Measurements from ENCODE around the gene PLCB4.

The PLCB4 gene

DNA sequence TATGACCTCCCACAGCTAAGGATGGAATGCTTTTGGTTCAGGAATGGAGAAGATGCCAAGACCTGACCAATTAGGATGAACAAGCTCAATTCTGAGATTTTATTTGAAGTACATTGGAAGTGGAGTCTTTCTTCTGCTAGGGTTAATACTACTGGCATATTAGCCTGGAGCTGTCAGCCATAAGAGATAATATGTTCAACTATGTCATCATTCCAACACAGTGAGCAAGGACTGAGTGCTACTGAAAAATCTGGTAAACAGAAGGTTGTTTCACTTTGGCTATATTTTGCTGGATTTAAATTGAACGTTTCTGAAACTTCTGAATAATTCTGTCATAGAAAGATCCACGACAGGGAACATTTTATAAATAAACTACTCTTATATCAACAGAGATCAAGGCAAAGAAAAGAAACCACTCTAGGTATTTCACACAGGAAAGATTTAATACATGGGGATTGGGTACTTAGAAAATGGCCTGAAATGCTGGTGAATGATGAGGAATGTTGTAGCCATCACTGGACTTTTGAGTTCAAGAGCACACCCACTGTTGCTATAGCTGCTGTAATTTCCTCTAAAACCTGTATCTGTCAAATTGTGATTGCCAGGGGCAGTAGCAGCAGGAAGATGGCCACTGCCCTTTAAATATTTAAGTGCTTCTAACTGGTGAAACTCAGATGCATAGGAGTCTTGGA, 200.5 kb downstream of the PLCB4 start:
- DNase-seq (ENCODE audit: low read depth in 2 of 2) = peak in 1 of 2 experiments; percentile 24

DNA sequence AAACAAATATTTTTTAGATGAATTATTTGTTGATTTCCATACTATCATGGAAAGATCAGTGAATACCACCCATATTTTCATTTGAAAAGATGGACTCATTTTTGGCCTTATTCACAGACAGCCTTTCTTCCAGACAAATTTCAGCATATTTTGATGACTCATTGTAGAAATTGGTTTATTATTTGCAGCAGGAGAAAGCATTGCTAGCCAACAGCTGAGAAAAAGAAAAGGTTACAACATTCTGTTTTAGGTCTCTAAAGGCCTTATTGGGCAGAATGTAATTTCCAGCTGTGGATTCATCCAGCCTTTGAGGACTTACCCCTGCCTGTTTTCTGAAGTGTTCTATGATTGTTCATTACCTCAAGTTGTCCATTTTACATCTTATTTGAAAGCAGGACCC, 201.9 kb downstream of the PLCB4 start:
- peak; percentile 71 to 73 for DNase-seq (ENCODE audit: low read depth in 2 of 2)

GRCh38 chr20:9276966-9277468, 208.1 kb downstream of the PLCB4 start:
- DNase-seq (ENCODE audit: low read depth in 2 of 2) = no peak

GRCh38 chr20:9279918-9280401, 211.1 kb downstream of the PLCB4 start:
- no peak for DNase-seq (ENCODE audit: low read depth in 2 of 2)

DNA sequence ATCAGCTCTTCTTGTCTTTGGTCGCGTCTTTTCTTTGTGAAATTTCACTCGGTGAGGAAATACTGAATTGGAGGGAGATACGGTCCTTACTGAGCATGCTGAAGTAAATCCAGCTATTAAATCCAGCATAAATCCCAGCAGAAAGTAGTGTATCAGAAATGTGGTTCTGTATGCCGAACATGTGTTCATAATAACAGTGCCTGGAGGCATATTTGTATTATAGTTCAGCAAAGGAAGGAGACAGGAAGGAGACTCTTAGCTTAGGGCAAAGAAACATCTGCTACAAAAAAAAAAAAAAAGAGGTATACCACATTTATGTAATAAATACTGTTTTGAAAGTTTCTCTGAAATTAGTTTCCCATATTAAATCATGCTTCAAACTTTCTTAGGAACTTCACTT, 211.8 kb downstream of the PLCB4 start:
- peak; percentile 39 to 44 for DNase-seq (ENCODE audit: low read depth in 2 of 2)

DNA sequence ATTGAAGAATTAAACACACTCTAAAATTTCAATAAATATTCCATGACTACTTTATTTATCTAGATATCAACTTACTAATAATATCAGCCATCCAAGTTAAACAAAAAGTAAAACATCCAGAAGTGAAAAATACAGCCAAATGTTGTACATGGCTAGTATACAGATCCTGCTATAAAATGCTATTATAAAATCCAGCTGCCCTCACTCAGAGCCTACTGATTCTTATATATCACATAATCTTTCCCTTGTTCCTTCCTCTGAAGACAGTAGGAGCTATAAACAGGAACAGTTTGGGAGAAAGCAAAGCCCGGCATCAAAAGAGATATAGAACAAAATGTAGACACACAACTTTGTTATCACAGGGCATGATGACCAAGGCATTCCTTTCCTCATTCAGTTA, 212.9 kb downstream of the PLCB4 start:
- no peak for DNase-seq (ENCODE audit: low read depth in 2 of 2)

GRCh38 chr20:9285617-9286016, 216.7 kb downstream of the PLCB4 start:
- no peak for DNase-seq (ENCODE audit: low read depth in 2 of 2)

DNA sequence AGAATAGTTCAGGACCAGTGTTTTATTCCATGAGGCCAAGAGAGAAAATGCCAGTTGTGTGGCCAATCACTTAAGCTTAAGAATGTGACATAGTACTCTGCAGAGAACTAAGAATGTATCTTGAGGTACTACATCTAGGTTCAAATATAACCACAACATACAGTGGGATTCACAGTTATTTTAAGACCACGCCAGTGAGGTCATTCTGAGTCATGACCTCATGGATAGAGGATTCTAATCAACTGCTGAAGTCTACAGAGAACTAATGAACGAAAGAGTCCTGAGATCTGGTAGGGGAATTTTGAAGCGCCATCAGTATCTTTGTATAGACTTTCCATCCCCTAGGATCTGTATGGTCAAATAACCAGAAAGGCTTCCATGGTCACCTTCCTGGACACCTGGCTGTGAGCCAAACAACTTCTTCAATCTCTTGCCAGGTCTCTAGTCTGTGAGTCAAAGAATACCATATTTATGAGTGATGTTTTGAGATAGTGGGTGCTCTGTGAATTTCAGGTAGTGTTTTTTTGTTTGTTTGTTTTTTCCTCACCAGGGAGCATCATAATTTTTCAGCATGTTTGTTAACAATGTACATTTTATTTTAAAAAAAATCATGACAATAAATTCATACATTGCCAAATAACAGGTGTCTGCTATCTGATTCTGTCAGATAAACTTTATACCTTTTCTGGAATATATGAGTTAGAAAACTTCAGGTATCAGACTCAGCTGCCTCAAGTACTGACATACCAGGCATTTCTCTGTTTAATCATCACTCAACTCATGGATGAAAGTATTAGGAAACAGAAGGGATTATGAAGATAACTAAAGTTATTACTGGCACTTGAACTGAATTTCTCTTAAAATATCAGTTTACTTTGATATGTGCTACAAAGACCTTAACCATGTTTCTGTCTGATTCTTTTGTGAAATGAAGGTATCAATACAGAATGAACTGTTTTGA, 217.9 kb downstream of the PLCB4 start:
- DNase-seq (ENCODE audit: low read depth in 2 of 2) = no peak

GRCh38 chr20:9287826-9288225, 218.9 kb downstream of the PLCB4 start:
- DNase-seq (ENCODE audit: low read depth in 2 of 2) = no peak

DNA sequence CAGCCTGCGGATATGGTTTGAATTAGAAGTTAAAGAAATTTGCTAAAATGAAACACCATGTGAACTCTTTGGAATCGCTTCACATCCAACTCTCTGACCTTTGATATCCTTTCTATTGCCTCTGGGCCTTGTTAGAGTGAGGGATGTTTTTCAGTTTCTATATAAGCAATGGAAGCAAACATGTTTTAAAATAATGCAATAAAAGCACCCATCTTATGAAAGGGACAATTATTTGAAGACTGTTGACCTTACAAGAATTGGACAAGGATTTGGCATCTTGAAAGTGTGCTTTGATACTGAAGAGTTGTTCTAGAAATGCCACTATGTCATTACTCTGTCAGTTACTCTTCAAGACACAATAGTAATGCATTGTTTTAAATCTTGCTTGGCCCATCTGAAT, 221.4 kb downstream of the PLCB4 start:
- no peak for DNase-seq (ENCODE audit: low read depth in 2 of 2)

DNA sequence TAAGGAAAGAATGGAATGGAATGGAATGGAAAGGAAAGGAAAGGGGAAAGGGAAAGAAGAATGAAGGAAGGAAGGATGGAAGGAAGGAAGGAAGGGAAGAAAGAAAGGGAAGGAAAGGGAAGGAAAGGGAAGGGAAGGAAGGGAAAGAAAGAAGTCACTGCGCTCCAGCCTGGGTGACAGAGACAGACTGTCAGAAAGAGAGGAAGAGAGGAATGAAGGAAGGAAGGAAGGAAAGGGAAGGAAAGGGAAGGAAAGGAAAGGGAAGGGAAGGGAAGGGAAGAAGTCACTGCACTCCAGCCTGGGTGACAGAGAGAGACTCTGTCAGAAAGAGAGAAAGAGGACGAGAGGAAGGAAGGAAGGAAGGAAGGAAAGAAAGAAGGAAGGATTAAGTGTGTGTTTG, 224.3 kb downstream of the PLCB4 start:
- DNase-seq (ENCODE audit: low read depth in 2 of 2) = no peak

- no peak for DNase-seq (ENCODE audit: low read depth in 2 of 2)
Observed at GRCh38 chr20:9294041-9294440, 225.2 kb downstream of the PLCB4 start.

GRCh38 chr20:9298906-9299305, 230.0 kb downstream of the PLCB4 start:
- no peak for DNase-seq (ENCODE audit: low read depth in 2 of 2)

- no peak for DNase-seq (ENCODE audit: low read depth in 2 of 2)
Observed at GRCh38 chr20:9300080-9300479, 231.2 kb downstream of the PLCB4 start.

GRCh38 chr20:9300534-9300933, 231.6 kb downstream of the PLCB4 start:
- no peak for DNase-seq (ENCODE audit: low read depth in 2 of 2)

- DNase-seq (ENCODE audit: low read depth in 2 of 2) = peak in 1 of 2 experiments; percentile 39
Observed at GRCh38 chr20:9301129-9302090, 232.5 kb downstream of the PLCB4 start.

GRCh38 chr20:9302091-9302462, 233.2 kb downstream of the PLCB4 start:
- no peak for DNase-seq (ENCODE audit: low read depth in 2 of 2)

- DNase-seq (ENCODE audit: low read depth in 2 of 2) = peak; percentile 79 to 80
Observed at GRCh38 chr20:9306521-9306920, 237.6 kb downstream of the PLCB4 start.

GRCh38 chr20:9308056-9308455, 239.2 kb downstream of the PLCB4 start:
- no peak for DNase-seq (ENCODE audit: low read depth in 2 of 2)

GRCh38 chr20:9311132-9311531, 242.2 kb downstream of the PLCB4 start:
- DNase-seq (ENCODE audit: low read depth in 2 of 2) = no peak

DNA sequence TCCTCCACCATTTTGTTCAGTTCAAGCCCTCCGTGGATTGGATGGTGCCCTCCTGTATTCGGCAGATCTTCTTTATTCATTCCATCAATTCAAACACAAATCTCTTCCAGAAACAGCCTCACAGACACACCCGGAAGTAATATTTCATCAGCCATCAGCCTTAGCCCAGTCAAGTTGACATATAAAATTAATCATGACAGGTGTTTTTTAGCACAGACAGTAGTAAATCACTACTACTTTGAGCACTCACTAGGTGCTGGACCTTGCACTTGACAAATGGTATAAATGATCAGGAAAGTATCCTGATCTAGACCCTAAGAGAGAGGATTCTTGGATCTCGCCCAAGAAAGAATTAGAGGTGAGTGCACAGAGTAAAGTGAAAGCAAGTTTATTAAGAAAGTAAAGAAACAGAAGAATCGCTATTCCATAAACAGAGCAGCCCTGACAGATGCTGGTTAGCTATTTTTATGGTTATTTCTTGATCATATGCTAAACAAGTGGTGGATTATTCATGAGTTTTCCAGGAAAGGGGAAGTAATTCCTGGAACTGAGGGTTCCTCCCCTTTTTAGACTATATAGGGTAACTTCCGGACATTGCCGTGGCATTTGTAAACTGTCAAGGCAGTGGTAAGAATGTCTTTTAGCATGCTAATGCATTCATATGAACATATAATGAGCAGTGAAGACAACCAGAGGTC, 250.9 kb downstream of the PLCB4 start:
- no peak for DNase-seq (ENCODE audit: low read depth in 2 of 2)
